ENCODE measurements around the gene RABGAP1L.
"Not testable (repeated sequence)": the region's sequence is repeated elsewhere in the genome, so short reads cannot be mapped to it uniquely, and the experiment has no call there.

RABGAP1L gene

DNA sequence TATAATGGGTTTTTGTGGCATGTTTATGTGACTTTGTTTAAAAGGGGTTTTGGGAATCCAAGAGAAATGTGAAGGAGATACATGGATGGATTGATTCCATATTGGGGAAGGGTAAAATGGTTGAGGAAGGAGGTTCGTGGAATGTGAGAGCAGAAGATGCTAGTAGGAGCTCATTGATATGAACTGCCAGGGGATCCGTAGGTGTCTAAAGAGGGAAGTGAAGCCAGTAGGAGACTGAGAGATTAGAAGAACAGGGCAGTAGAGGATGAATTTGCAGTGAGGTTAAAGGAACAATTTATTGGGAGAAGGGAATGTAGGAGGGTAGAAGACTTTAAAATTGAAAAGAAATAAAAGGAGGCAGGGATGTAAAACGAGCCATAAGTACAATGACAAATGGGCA lies 541.0 kb downstream of the RABGAP1L start:
- in situ Hi-C loops (cut with MboI; ENCODE audit: low sequenced_read_pairs): no loop called here

- in situ Hi-C loops (cut with MboI; ENCODE audit: low sequenced_read_pairs): no loop called here
These were observed 541.5 kb downstream of the RABGAP1L start for GRCh38 chr1:174700775-174701174.

- in situ Hi-C loops (cut with MboI; ENCODE audit: low sequenced_read_pairs): no loop called here
These were observed 542.2 kb downstream of the RABGAP1L start for GRCh38 chr1:174701565-174701964.

DNA sequence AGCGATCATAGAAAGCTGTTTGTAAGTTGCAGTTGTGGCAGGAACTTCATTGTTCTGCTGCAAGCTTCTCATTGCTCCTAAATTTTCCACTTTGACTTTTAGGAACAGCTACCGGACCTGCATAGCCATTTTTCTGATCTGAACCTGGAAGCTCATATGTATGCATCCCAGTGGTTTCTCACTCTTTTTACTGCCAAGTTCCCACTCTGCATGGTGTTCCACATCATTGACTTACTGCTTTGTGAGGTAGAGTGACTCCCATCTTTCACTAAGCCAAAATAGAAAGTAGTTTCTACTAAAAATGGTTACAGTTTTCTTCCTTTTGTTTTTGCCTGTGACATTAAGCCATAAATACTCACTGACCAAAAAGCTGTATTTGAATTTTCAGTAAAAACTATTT lies 542.7 kb downstream of the RABGAP1L start:
- in situ Hi-C loops (cut with MboI; ENCODE audit: low sequenced_read_pairs): no loop called here

GRCh38 chr1:174703309-174703708 lies 544.0 kb downstream of the RABGAP1L start:
- in situ Hi-C loops (cut with MboI; ENCODE audit: low sequenced_read_pairs): no loop called here

- in situ Hi-C loops (cut with MboI; ENCODE audit: low sequenced_read_pairs): no loop called here
These were observed 545.0 kb downstream of the RABGAP1L start for GRCh38 chr1:174704300-174704699.

- in situ Hi-C loops (cut with MboI; ENCODE audit: low sequenced_read_pairs): no loop called here
These were observed 551.8 kb downstream of the RABGAP1L start for GRCh38 chr1:174710868-174711845.

DNA sequence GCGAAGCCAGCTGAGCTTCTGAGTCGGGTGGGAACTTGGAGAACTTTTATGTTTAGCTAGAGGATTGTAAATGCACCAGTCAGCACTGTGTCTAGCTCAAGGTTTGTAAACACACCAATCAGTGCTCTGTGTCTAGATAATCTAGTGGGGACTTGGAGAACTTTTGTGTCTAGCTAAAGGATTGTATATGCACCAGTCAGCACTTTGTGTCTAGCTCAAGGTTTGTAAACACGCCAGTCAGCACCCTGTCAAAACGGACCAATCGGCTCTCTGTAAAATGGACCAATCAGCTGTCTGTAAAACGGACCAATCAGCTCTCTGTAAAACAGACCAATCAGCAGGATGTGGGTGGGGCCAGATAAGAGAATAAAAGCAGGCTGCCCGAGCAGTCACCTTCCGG lies 552.5 kb downstream of the RABGAP1L start:
- in situ Hi-C loops (cut with MboI; ENCODE audit: low sequenced_read_pairs): not testable (repeated sequence)

GRCh38 chr1:174712541-174712940 lies 553.2 kb downstream of the RABGAP1L start:
- in situ Hi-C loops (cut with MboI; ENCODE audit: low sequenced_read_pairs): no loop called here

DNA sequence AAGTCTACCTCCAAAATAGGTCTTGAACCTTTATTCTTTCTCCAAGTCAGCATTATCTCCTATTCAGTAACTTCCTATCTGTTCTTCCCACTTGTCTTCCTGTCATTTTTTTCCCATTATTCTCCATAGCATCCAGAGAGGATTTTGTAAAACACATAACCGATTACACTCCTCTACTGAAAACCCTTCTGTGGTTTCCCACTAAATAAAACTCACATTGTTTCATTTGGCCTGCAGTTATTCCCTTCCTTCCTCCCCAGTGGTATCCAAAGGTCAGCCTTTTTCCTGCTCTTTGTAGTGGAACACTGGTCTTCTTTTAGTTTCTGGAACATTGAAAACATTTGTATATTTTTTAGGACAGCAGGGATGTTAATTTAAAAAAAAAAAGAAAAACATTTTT lies 554.5 kb downstream of the RABGAP1L start:
- in situ Hi-C loops (cut with MboI; ENCODE audit: low sequenced_read_pairs): no loop called here

DNA sequence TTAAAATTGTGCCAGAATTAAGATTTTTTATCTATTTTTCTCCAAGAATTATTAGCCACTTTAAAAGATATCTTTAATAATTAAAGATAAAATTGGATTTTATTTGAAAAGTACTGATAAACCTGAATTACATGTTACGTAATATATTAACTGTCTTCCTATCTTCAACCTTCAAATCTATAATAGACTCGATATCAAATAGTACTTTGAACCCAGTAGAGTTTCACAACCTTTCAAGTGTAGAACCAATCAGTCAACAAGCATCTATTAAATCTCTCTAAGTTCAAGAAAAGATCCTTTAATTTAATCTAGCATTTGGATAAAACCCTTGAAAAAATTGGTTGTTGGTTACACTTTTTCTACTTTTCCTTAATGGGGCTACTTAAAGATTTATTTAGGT lies 559.9 kb downstream of the RABGAP1L start:
- in situ Hi-C loops (cut with MboI; ENCODE audit: low sequenced_read_pairs): no loop called here

GRCh38 chr1:174720618-174721017 lies 561.3 kb downstream of the RABGAP1L start:
- in situ Hi-C loops (cut with MboI; ENCODE audit: low sequenced_read_pairs): no loop called here

DNA sequence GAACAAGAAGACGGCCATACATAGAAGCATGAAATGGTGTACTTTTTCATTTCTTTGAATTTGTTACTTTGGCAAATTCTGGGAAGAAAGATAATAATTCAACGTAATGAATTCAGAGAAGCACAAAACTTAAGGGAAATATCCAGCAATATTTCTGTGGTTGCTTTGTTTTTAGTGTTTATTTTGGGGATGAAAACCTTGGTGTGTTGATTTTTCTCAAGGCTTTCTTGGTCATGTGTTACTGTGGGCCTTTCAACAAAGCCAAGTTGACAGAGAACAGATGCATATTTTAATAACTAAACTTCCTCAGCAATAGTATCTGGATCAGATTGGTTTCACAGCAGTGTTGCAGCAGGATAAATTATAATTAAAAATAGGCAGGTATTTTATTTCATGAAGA lies 561.9 kb downstream of the RABGAP1L start:
- in situ Hi-C loops (cut with MboI; ENCODE audit: low sequenced_read_pairs): no loop called here

- in situ Hi-C loops (cut with MboI; ENCODE audit: low sequenced_read_pairs): no loop called here
These were observed 564.5 kb downstream of the RABGAP1L start for GRCh38 chr1:174723816-174724215.

- in situ Hi-C loops (cut with MboI; ENCODE audit: low sequenced_read_pairs): no loop called here
These were observed 564.9 kb downstream of the RABGAP1L start for GRCh38 chr1:174724219-174724618.

GRCh38 chr1:174726167-174726879 lies 567.0 kb downstream of the RABGAP1L start:
- in situ Hi-C loops (cut with MboI; ENCODE audit: low sequenced_read_pairs): no loop called here

GRCh38 chr1:174726880-174727585 lies 567.7 kb downstream of the RABGAP1L start:
- in situ Hi-C loops (cut with MboI; ENCODE audit: low sequenced_read_pairs): no loop called here

- in situ Hi-C loops (cut with MboI; ENCODE audit: low sequenced_read_pairs): no loop called here
These were observed 575.0 kb downstream of the RABGAP1L start for GRCh38 chr1:174734270-174734669.

DNA sequence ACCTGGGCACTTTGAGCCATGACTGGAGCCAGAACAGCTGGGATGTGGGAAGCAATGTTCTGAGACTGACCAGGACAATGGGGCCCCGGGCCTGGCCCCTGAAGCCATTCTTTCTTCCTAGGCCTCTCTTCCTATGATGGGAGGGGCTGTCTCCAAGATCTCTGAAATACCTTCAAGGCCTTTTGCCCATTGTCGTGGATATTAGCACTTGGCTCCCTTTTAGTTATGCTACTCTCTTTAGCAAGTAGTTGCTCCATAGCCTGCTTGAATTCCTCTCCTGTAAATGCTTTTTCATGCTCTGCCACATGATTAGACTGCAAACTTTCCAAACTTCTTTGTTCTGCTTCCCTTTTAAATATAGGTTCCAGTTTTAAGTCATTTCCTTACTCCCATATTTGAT lies 577.5 kb downstream of the RABGAP1L start:
- in situ Hi-C loops (cut with MboI; ENCODE audit: low sequenced_read_pairs): no loop called here

- in situ Hi-C loops (cut with MboI; ENCODE audit: low sequenced_read_pairs): loop anchor here (10.0 kb wide), 1 partner anchor 476 kb away; no protein-coding TSS in a partner anchor
These were observed 581.1 kb downstream of the RABGAP1L start for GRCh38 chr1:174740249-174740968.

Data from HL-60/S4 treated with phorbol 12-myristate 13-acetate at 8.2 ng/mL for 4 days and 3 days (cell line).